ENCODE results near the gene DPEP2. TPM values are rescaled to one million over a fixed set of nuclear protein-coding genes. Genes with fewer than 3 reads are reported as not detected.
A peak's percentile ranks its signal among the peaks of the same experiment; 100 is the strongest.
"Not testable (repeated sequence)": the region's sequence is repeated elsewhere in the genome, so short reads cannot be mapped to it uniquely, and the experiment has no call there.

Gene DPEP2
- total RNA-seq, 1 experiment from 2014 or later: not detected

GRCh38 chr16:67949645-67950044 lies 49.6 kb downstream of the DPEP2 start:
- DNase-seq: no peak
- H3K4me3 ChIP-seq: no peak overlapping the region
- no peaks in the 10 kb centered on the region for H3K27me3 ChIP-seq
- no peaks in the 10 kb centered on the region for H3K9me3 ChIP-seq
- H3K36me3 ChIP-seq: no peaks in the 10 kb centered on the region

GRCh38 chr16:67948015-67948414 lies 51.3 kb downstream of the DPEP2 start:
- Histone ChIP-seq H3K9me3 (no peaks in the 10 kb centered on the region), H3K27me3 (no peaks in the 10 kb centered on the region), H3K4me3 (no peak overlapping the region), H3K36me3 (no peaks in the 10 kb centered on the region)
- no peak for DNase-seq

DNA sequence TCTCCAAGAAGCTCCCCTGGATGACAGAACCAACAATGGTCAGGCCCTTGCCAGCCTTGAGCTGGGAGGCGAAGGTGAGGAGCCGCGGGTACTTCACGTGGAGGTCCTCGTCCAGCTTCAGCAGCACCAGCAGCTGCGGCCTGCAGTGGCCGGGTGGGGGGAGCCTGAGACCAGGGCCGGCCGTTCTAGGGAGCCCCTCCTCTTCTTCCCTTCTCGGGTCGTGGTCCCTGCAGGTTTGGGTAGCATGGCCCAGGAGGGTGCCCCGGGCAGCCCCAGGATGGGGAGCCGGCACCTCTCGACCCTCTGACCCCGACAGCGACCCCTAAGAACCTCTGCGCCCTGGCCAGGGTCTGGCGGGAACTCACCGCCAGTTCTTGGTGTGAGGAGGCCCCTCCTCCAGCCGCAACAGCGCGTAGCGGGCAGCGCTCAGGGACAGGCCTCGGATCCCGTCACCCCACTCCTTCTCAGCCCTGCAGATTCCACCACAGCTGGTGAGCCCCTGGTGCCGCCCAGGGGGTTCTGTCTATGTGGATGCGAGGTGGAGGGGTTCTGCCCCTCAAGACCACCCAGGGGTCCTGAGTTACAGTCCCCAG lies 52.2 kb downstream of the DPEP2 start:
- DNase-seq: no peak
- Histone ChIP-seq H3K36me3 (no peaks in the 10 kb centered on the region), H3K4me3 (no peak overlapping the region), H3K9me3 (no peaks in the 10 kb centered on the region), H3K27me3 (no peaks in the 10 kb centered on the region)

- Histone ChIP-seq H3K36me3 (no peaks in the 10 kb centered on the region), H3K4me3 (no peak overlapping the region), H3K27me3 (no peaks in the 10 kb centered on the region), H3K9me3 (no peaks in the 10 kb centered on the region)
- no peak for DNase-seq
Observed at GRCh38 chr16:67946128-67946569, 53.1 kb downstream of the DPEP2 start.

- H3K9me3 ChIP-seq: no peaks in the 10 kb centered on the region
- no peak overlapping the region for H3K4me3 ChIP-seq
- H3K27me3 ChIP-seq: no peaks in the 10 kb centered on the region
- H3K36me3 ChIP-seq: no peaks in the 10 kb centered on the region
- no peak for DNase-seq
Observed at GRCh38 chr16:67945392-67945933, 53.8 kb downstream of the DPEP2 start.

GRCh38 chr16:67944690-67945391 lies 54.4 kb downstream of the DPEP2 start:
- Histone ChIP-seq H3K4me3 (no peak overlapping the region), H3K36me3 (no peaks in the 10 kb centered on the region; the same call in 1 of the 2 replicates), H3K9me3 (no peaks in the 10 kb centered on the region), H3K27me3 (no peaks in the 10 kb centered on the region)
- DNase-seq: no peak

DNA sequence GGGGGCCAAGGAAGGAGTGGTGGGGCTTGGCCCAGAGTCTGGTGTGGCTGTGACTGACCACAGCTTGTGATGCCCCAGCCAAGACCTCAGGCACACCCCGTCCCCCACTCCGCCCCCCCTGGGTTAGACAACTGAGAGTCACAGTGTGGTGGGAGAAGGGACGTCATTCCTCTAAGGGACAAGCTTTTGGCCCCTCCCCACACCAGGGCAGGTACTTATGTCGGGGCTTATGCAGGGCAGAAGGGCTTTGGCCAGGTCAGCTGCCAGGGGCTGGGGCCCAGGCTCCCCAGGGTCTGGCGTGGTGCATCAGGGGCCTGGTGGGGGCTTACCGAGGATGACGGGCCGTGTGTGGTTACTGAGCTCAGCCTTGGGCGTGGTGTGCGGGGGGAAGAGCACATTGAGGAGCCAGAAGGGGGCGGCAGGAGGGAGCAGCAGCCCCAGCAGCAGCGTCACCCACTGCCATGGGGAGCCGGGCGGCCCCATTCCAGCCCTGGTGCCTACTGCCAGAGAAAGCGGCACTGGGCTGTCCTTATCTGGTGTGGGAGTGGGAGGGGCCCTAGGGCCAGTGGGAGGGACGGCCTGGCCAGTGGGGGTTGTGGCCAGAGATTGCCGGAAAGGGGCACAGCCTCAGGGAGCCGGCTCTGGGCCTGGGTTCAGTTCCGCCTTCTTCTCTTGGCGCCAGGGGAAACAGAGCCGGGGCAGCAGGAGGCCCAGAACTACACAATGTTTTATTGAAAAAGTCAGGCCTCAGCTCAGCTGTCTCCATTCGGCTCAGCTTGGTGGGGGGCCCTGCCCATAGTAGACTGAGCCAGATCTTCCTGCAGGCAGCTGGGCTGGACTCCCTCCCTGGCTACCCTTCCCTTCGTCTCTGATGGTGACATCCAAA lies 55.4 kb downstream of the DPEP2 start, which contains the start of gene LCAT:
Gene LCAT (minus strand): TSS at position 502 of the 886 bp plus-strand sequence. CDS start 19 bp downstream, at position 483.
- no peak for DNase-seq
- H3K27me3 ChIP-seq: no peaks in the 10 kb centered on the region
- no peak within 1 kb of the TSS for H3K4me3 ChIP-seq
- H3K36me3 ChIP-seq: no peaks in the 10 kb centered on the region; the same call in 1 of the 2 replicates
- H3K9me3 ChIP-seq: no peaks in the 10 kb centered on the region

DNA sequence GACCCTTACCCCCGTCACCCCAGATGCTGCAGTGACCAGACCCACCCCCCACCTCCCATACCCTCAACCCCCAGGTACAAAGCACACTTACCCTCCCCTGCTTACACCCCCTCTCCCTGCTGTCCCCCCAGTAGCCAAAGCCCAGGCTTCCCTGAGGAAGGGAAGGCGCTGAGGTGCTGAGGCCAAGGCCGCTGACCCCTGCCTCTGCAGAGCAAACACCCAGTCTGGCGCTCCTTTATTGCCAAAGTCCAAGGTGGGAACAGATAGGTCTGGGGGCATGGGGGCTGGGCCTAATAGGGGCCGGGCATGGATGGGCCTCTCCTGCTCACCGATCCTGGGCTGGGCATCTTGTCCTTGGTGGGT lies 56.0 kb downstream of the DPEP2 start:
- Histone ChIP-seq H3K27me3 (no peaks in the 10 kb centered on the region), H3K4me3 (no peak overlapping the region), H3K9me3 (no peaks in the 10 kb centered on the region), H3K36me3 (no peaks in the 10 kb centered on the region; the same call in 1 of the 2 replicates)
- DNase-seq: no peak

GRCh38 chr16:67942510-67943255 lies 56.6 kb downstream of the DPEP2 start:
- DNase-seq: no peak
- Histone ChIP-seq H3K9me3 (no peaks in the 10 kb centered on the region), H3K27me3 (no peaks in the 10 kb centered on the region), H3K4me3 (no peak overlapping the region), H3K36me3 (no peaks in the 10 kb centered on the region; the same call in 1 of the 2 replicates)

DNA sequence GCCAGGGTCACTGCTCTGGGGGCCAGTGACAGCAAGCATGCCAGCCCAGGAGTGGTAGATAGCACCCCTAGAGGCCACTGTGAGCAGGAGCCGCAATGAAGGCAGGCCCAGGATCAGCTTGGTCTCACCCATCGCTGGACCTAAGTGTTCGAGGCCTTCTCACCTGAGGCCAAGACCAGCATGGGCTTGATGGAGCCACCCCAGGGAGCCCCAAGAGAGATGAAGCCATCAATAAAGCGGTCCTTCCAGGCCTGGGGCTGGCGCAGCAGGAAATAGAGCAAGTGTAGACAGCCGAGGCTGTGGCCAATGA lies 57.1 kb downstream of the DPEP2 start:
- Histone ChIP-seq H3K36me3 (no peaks in the 10 kb centered on the region; the same call in 1 of the 2 replicates), H3K9me3 (no peaks in the 10 kb centered on the region), H3K27me3 (no peaks in the 10 kb centered on the region), H3K4me3 (no peak overlapping the region)
- peak; percentile 29 for DNase-seq

GRCh38 chr16:67941469-67942199 lies 57.6 kb downstream of the DPEP2 start:
- H3K27me3 ChIP-seq: no peaks in the 10 kb centered on the region
- no peak for DNase-seq
- no peak overlapping the region for H3K4me3 ChIP-seq
- H3K36me3 ChIP-seq: no peaks in the 10 kb centered on the region; the same call in 1 of the 2 replicates
- no peaks in the 10 kb centered on the region for H3K9me3 ChIP-seq

DNA sequence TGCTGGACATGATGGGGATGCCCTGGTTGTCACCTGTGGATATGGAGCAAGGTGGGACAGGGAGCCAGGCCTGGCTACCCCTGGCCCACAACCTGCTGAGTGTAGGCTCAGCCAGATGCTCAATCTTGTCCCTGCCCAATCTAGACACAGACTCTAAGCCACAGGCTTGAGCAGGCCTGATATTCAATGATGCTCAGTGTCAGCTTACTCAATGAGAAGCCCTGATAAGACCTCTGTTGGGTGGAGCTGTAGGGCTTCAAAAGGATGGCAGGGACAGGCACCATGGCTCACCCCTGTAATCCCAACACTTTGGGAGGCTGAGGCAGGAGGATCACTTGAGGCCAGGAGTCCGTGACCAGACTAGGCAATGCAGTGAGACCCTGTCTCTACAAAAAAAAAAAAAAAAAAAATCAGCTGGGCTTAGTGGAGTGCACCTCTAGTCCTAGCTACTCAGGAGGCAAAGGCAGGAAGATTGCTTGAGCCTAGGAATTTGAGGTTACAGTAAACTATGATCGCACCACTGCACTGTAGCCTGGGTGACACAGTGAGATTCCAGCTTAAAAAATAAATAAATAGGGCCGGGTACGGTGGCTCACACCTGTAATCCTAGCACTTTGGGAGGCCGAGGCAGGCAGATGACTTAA lies 58.7 kb downstream of the DPEP2 start:
- no peak overlapping the region for H3K4me3 ChIP-seq
- peaks cover 2% of the 10 kb centered on the region for H3K36me3 ChIP-seq
- DNase-seq: no peak
- no peaks in the 10 kb centered on the region for H3K27me3 ChIP-seq
- no peaks in the 10 kb centered on the region for H3K9me3 ChIP-seq

DNA sequence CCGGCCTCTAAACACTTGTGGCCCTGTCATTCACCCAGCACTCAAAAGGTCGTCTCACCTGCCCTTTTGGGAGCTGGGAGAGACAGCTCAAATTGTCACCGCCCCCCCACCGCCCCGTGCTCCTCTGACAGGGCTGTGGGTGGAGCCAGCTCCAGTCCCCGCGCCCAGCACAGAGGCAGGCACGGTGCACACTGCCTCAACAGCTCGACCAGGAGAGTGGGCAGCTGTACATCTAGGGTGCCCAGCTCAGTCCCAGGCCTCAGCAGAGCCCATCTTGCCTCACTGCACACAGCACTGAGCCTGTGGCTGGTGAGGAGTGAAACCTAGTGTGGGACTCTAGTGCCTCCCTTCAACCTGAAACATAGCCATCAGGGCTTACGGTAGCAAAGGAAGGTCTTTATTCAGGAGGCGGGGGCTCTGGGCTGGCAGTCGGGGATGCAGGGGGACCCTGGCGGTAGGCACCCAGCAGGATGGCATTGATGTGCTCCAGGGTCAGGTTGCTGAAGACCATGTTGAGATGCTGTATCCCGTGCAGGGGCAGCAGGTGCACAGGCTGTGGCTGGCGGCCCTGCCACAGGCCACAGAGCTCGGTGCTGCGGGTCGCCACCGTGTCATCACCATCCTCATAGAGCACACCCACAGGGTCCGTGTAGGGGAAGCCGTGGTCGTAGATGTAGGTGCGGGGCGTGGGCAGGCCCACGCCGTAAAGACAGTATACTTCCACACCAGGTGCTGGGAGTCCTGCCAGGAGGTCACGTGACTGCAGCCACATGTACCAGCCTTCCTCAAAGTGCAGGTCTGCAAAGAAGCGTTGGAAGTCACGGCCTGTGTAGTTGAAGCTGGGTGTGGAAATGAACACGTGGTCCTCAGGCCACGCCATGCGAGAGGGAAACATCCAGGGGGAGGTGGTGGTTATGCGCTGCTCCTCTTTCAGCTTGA lies 59.5 kb downstream of the DPEP2 start:
- no peak for DNase-seq
- Histone ChIP-seq H3K9me3 (no peaks in the 10 kb centered on the region), H3K27me3 (no peaks in the 10 kb centered on the region), H3K36me3 (peaks cover 2% of the 10 kb centered on the region), H3K4me3 (no peak overlapping the region)

GRCh38 chr16:67937713-67938112 lies 61.6 kb downstream of the DPEP2 start:
- DNase-seq, H3K27me3 ChIP-seq, H3K9me3 ChIP-seq, H3K4me3 ChIP-seq, H3K36me3 ChIP-seq: not testable (repeated sequence)

Data from MG63 (cell line).